H9 (cell line): ENCODE measurements around the gene HACL1. TPM values are rescaled to one million over a fixed set of nuclear protein-coding genes. Genes with fewer than 3 reads are reported as not detected.

ENCODE experiments used
- DNase-seq: peaks from one replicate; pipeline ENCODE4 v3.0.0-alpha.2; 2017
- H2AFZ ChIP-seq: one replicate; pipeline ENCODE4 v1.6.1; 2013; ENCODE audit warnings: mild to moderate bottlenecking, low read length, control low read depth, moderate library complexity
- H2AK5ac ChIP-seq: 2 replicates; pipeline ENCODE4 v1.6.1; 2013; ENCODE audit warnings: low read length, control low read depth, mixed read lengths; ENCODE audit not compliant: insufficient read length
- H2BK120ac ChIP-seq: one replicate; pipeline ENCODE4 v1.6.1; 2013; ENCODE audit warnings: low read depth, mild to moderate bottlenecking, low read length, control low read depth, inconsistent platforms; ENCODE audit not compliant: poor library complexity, severe bottlenecking
- H2BK12ac ChIP-seq: 2 replicates; pipeline ENCODE4 v1.6.1; 2013; ENCODE audit warnings: low read length, control low read depth, mixed read lengths, low read depth; ENCODE audit not compliant: insufficient read length
- H2BK15ac ChIP-seq: 2 replicates; pipeline ENCODE4 v1.6.1; 2013; ENCODE audit warnings: low read depth, low read length, control low read depth
- H2BK20ac ChIP-seq: one replicate; pipeline ENCODE4 v1.6.1; 2013; ENCODE audit warnings: low read depth, mild to moderate bottlenecking, low read length, control low read depth, inconsistent platforms; ENCODE audit not compliant: poor library complexity, severe bottlenecking
- H2BK5ac ChIP-seq: 2 replicates; pipeline ENCODE4 v1.6.1; 2013; ENCODE audit warnings: low read length, control low read depth, mixed read lengths; ENCODE audit not compliant: insufficient read length
- H3K14ac ChIP-seq: 2 replicates; pipeline ENCODE4 v1.6.1; 2013; ENCODE audit warnings: low read length, control low read depth; ENCODE audit not compliant: insufficient read depth
- H3K18ac ChIP-seq: 2 replicates; pipeline ENCODE4 v1.6.1; 2013; ENCODE audit warnings: low read depth, mild to moderate bottlenecking, mixed read lengths, low read length, control low read depth; ENCODE audit not compliant: insufficient read length
- H3K23ac ChIP-seq: 2 replicates; pipeline ENCODE4 v1.6.1; 2013; ENCODE audit warnings: low read length, control low read depth, mixed read lengths, low read depth; ENCODE audit not compliant: insufficient read length
- H3K23me2 ChIP-seq: 2 replicates; pipeline ENCODE4 v1.6.1; 2013; ENCODE audit warnings: low read depth, mild to moderate bottlenecking, mixed read lengths, low read length, control low read depth; ENCODE audit not compliant: insufficient read length, poor library complexity, severe bottlenecking
- H3K27ac ChIP-seq: 2 replicates; pipeline ENCODE4 v1.5.1; 2013; ENCODE audit warnings: low read length, control low read depth, mixed read lengths, low read depth; ENCODE audit not compliant: insufficient read length
- H3K27me3 ChIP-seq: 2 replicates; pipeline ENCODE4 v1.6.1; 2013; ENCODE audit warnings: low read length, control low read depth, inconsistent platforms; ENCODE audit not compliant: insufficient read depth
- H3K4ac ChIP-seq: 2 replicates; pipeline ENCODE4 v1.6.1; 2013; ENCODE audit warnings: low read depth, mild to moderate bottlenecking, control low read depth, inconsistent platforms, low read length, moderate library complexity
- H3K4me1 ChIP-seq: 2 replicates; pipeline ENCODE4 v1.6.1; 2013; ENCODE audit warnings: low read length, control low read depth, inconsistent platforms; ENCODE audit not compliant: insufficient read depth
- H3K4me2 ChIP-seq: 2 replicates; pipeline ENCODE4 v1.6.1; 2013; ENCODE audit warnings: low read length, control low read depth, mixed read lengths; ENCODE audit not compliant: insufficient read length, insufficient read depth
- H3K56ac ChIP-seq: 2 replicates; pipeline ENCODE4 v1.6.1; 2013; ENCODE audit warnings: low read depth, mild to moderate bottlenecking, mixed read lengths, low read length, control low read depth; ENCODE audit not compliant: insufficient read length
- H3K79me1 ChIP-seq: 2 replicates; pipeline ENCODE4 v1.6.1; 2013; ENCODE audit warnings: low read depth, mild to moderate bottlenecking, moderate library complexity, low read length, control low read depth, inconsistent platforms; ENCODE audit not compliant: insufficient read depth, poor library complexity, severe bottlenecking
- H3K79me2 ChIP-seq: 2 replicates; pipeline ENCODE4 v1.6.1; 2013; ENCODE audit warnings: low read length, control low read depth, inconsistent platforms; ENCODE audit not compliant: insufficient read depth
- H3K9ac ChIP-seq: 2 replicates; pipeline ENCODE4 v1.6.1; 2013; ENCODE audit warnings: low read length, control low read depth, mixed read lengths; ENCODE audit not compliant: insufficient read length; ENCODE audit errors: extremely low read depth
- H3K9me3 ChIP-seq: one replicate; pipeline ENCODE4 v1.6.1; 2013; ENCODE audit warnings: low read depth, low read length, inconsistent platforms; ENCODE audit not compliant: control insufficient read depth
- H3T11ph ChIP-seq: one replicate; pipeline ENCODE4 v1.6.1; 2013; ENCODE audit warnings: mild to moderate bottlenecking, low read length, control low read depth, inconsistent platforms
- H4K20me1 ChIP-seq: one replicate; pipeline ENCODE4 v1.6.1; 2013; ENCODE audit not compliant: control insufficient read depth, insufficient read length, insufficient read depth
- H4K5ac ChIP-seq: 2 replicates; pipeline ENCODE4 v1.6.1; 2013; ENCODE audit warnings: low read depth, mild to moderate bottlenecking, mixed read lengths, low read length, control low read depth; ENCODE audit not compliant: insufficient read length
- H4K8ac ChIP-seq: replicated peaks from 2 replicates; pipeline ENCODE4 v1.6.1; 2013; ENCODE audit warnings: low read length, control low read depth, mixed read lengths, low read depth; ENCODE audit not compliant: insufficient read length
- H4K91ac ChIP-seq: 2 replicates; pipeline ENCODE4 v1.6.1; 2013; ENCODE audit warnings: low read depth, mild to moderate bottlenecking, moderate library complexity, mixed read lengths, low read length, control low read depth; ENCODE audit not compliant: insufficient read length
- H3K27ac Mint-ChIP-seq, 3 experiments: 2 replicates in 2 of 3; 3 replicates in 1 of 3; pipeline ENCODE4 v1.8.0; 2020 to 2021; ENCODE audit warnings: mixed read lengths in 3 of 3, mild to moderate bottlenecking in 1 of 3, moderate library complexity in 1 of 3
- H3K27me3 Mint-ChIP-seq: 2 replicates; pipeline ENCODE4 v1.8.0; 2021; ENCODE audit warnings: low read depth, mild to moderate bottlenecking, moderate library complexity, mixed read lengths
- H3K36me3 Mint-ChIP-seq, 3 experiments: 2 replicates in 2 of 3; 3 replicates in 1 of 3; pipeline ENCODE4 v1.8.0; 2020 to 2021; ENCODE audit warnings: low read depth in 3 of 3, mixed read lengths in 3 of 3; ENCODE audit not compliant: insufficient read depth in 1 of 3
- H3K4me1 Mint-ChIP-seq, 2 experiments: 2 replicates each; pipeline ENCODE4 v1.8.0; 2020; ENCODE audit warnings: mixed read lengths in 2 of 2
- H3K4me3 Mint-ChIP-seq, 2 experiments: 2 replicates in 1 of 2; 3 replicates in 1 of 2; pipeline ENCODE4 v1.8.0; 2020 to 2021; ENCODE audit warnings: mild to moderate bottlenecking in 2 of 2, mixed read lengths in 2 of 2, moderate library complexity in 1 of 2
- H3K9me3 Mint-ChIP-seq, 2 experiments: 2 replicates in 1 of 2; 3 replicates in 1 of 2; pipeline ENCODE4 v1.8.0; 2020; ENCODE audit warnings: mild to moderate bottlenecking in 2 of 2, mixed read lengths in 2 of 2, moderate library complexity in 1 of 2
- total RNA-seq: library from RNA; stranded (reverse); gene quantifications from 2 replicates; pipeline ENCODE4 v1.2.1, GENCODE V29; 2021
- TF ChIP-seq, protein P1 (sequence below): fragments of 200-600 bp; sonication (generic); conservative IDR thresholded peaks from 3 replicates; pipeline ENCODE4 v1.8.0; 2021; ENCODE audit warnings: antibody characterized with exemption, mild to moderate bottlenecking

The HACL1 gene
- total RNA-seq, 1 experiment from 2014 or later, result 52.6 TPM

DNA sequence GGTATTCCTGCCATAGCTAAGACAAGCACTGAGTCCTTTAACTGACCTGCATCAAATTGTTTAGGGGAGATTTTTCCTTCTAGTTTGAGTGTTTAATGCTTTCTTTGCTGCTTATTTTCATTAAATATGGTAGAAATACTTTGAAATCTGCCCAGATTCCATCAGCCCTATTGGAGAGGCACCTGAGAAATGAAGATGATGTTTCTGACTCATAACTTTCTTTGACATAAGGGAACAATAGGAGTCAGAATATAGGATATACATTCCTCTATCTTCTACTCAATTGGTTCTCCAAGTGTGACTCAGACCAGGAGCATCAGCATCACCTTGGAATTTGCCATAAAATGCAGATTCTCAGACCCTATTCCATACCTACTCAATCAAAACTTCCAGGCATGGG lies 27.6 kb upstream of the HACL1 start:
- Histone ChIP-seq H2BK120ac (no peak overlapping the region), H3K79me2 (no peaks in the 10 kb centered on the region), H4K5ac (no peak overlapping the region), H3K4ac (no peak overlapping the region), H2BK15ac (no peak overlapping the region), H3T11ph (no peak overlapping the region), H3K23ac (no peak overlapping the region), H2BK5ac (no peak overlapping the region), H3K79me1 (no peaks in the 10 kb centered on the region), H3K14ac (no peak overlapping the region), H3K4me1 (peaks cover 19% of the 10 kb centered on the region; the same call in 1 of the 2 replicates), H3K9me3 (no peaks in the 10 kb centered on the region), H4K20me1 (no peaks in the 10 kb centered on the region), H3K27ac (no peak overlapping the region), H3K18ac (no peak overlapping the region), H2BK20ac (no peak overlapping the region), H3K56ac (no peak overlapping the region), H3K4me2 (no peak overlapping the region), H2AK5ac (no peak overlapping the region), H3K9ac (no peak overlapping the region), H3K23me2 (no peaks in the 10 kb centered on the region), H2BK12ac (no peak overlapping the region), H3K27me3 (no peaks in the 10 kb centered on the region), H2AFZ (no peak overlapping the region), H4K8ac (no peak overlapping the region), H4K91ac (no peak overlapping the region)
- DNase-seq, result no peak
- H3K27ac Mint-ChIP-seq, result no peak overlapping the region
- H3K27me3 Mint-ChIP-seq, result no peaks in the 10 kb centered on the region
- H3K9me3 Mint-ChIP-seq, result no peaks in the 10 kb centered on the region
- H3K4me1 Mint-ChIP-seq, result peaks cover 44 to 45% of the 10 kb centered on the region in 2 experiments
- H3K4me3 Mint-ChIP-seq, result no peak overlapping the region
- TF ChIP-seq, protein P1, sequence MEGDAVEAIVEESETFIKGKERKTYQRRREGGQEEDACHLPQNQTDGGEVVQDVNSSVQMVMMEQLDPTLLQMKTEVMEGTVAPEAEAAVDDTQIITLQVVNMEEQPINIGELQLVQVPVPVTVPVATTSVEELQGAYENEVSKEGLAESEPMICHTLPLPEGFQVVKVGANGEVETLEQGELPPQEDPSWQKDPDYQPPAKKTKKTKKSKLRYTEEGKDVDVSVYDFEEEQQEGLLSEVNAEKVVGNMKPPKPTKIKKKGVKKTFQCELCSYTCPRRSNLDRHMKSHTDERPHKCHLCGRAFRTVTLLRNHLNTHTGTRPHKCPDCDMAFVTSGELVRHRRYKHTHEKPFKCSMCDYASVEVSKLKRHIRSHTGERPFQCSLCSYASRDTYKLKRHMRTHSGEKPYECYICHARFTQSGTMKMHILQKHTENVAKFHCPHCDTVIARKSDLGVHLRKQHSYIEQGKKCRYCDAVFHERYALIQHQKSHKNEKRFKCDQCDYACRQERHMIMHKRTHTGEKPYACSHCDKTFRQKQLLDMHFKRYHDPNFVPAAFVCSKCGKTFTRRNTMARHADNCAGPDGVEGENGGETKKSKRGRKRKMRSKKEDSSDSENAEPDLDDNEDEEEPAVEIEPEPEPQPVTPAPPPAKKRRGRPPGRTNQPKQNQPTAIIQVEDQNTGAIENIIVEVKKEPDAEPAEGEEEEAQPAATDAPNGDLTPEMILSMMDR, result no peak
- no peaks in the 10 kb centered on the region; a peak in 1 of 7 replicates for H3K36me3 Mint-ChIP-seq
